D341Med (cell line): ENCODE results near the gene SLC35F4.
A peak's percentile ranks its signal among the peaks of the same experiment; 100 is the strongest.
"Not testable (repeated sequence)": the region's sequence is repeated elsewhere in the genome, so short reads cannot be mapped to it uniquely, and the experiment has no call there.

Source experiments
- DNase-seq: peaks from one replicate; pipeline ENCODE4 v3.0.0; 2012; ENCODE audit warnings: low spot score

The SLC35F4 gene

DNA sequence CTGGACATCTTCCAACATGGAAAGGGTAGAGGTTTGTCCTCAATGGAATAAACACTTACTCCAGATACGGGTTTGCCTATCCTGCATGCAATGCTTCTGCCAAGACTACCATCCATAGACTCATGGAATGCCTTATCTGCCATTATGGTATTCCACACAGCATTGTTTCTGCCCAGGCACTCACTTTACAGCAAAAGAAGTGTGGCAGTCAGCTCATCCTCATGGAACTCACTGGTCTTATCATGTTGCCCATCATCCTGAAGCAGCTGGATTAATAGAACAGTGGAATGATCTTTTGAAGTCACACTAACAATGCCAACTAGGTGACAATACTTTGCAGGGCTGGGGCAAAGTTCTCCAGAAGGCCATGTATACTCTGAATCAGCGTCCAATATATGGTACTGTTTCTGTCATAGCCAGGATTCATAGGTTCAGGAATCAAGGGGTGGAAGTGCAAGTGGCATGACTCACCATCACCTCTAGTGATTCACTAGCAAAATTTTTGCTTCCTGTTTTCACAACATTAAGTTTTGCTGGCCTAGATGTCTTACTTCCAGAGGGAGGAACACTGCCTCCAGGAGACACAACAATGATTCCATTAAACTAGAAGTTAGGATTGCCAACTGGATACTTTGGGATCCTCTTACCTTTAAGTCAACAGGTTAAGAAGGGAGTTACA is 140.4 kb downstream of the SLC35F4 start:
- no peak for DNase-seq

- not testable (repeated sequence) for DNase-seq
Observed at GRCh38 chr14:57722141-57722540, 143.8 kb downstream of the SLC35F4 start.

GRCh38 chr14:57714487-57714931 is 151.4 kb downstream of the SLC35F4 start:
- no peak for DNase-seq

GRCh38 chr14:57712698-57713097 is 153.2 kb downstream of the SLC35F4 start:
- DNase-seq, result no peak

- no peak for DNase-seq
Observed at GRCh38 chr14:57712102-57712501, 153.8 kb downstream of the SLC35F4 start.

- no peak for DNase-seq
Observed at GRCh38 chr14:57709909-57710308, 156.0 kb downstream of the SLC35F4 start.

DNA sequence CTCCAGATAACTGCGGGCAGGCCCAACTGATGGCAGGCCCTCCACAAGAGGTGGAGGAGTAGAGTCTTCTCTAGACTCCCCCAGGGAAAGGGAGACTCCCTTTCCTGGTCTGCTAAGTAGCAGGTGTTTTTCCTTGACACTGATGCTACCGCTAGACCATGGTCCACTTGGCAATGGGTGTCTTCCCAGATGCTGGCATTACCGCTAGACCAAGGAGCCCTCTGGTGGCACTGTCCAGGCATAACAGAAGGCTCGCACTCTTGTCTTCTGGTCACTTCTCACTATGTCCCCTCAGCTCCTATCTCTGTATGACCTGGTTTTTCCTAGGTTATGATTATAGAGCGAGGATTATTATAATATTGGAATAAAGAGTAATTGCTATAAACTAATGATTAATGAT is 156.8 kb downstream of the SLC35F4 start:
- DNase-seq, result not testable (repeated sequence)

GRCh38 chr14:57707219-57707618 is 158.7 kb downstream of the SLC35F4 start:
- no peak for DNase-seq

GRCh38 chr14:57704763-57705162 is 161.1 kb downstream of the SLC35F4 start:
- DNase-seq, result no peak

DNA sequence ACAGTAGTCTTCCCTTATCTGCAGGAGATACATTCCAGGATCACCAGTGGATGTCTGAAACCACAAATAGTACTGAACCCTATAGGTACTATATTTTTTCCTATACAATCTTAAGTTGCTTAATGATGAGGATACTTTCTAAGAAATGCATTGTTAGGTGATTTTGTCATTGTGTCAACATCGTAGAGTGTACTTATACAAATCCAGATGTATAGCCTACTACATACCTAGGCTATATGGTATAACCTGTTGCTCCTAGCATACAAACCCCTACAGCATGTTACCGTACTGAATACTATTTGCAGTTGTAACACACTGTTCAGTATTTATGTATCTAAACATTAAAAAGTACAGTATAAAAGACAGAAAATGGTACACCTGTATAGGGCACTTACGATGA is 165.9 kb downstream of the SLC35F4 start:
- no peak for DNase-seq

GRCh38 chr14:57692671-57693070 is 173.2 kb downstream of the SLC35F4 start:
- DNase-seq, result peak; percentile 43

GRCh38 chr14:57687416-57687815 is 178.5 kb downstream of the SLC35F4 start:
- no peak for DNase-seq

DNA sequence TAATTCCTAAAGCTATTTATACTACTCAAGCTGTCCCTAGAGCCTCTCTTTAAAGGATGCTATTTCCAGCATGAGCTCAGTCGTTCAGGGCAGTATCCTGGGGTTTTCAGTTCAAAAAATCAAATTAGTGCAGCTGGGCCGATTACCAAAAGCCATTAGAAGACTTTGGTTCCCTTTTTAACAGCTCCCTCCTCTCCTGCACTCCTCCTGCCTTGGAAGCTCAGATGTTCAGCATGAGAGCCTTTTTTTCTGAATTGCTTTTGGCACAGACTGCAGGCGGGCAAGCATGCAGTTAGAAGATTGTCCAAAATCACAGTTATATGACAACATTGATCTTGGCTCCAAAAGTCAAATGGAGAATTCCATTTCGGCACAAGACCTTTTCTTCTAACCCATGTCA is 179.6 kb downstream of the SLC35F4 start:
- no peak for DNase-seq

DNA sequence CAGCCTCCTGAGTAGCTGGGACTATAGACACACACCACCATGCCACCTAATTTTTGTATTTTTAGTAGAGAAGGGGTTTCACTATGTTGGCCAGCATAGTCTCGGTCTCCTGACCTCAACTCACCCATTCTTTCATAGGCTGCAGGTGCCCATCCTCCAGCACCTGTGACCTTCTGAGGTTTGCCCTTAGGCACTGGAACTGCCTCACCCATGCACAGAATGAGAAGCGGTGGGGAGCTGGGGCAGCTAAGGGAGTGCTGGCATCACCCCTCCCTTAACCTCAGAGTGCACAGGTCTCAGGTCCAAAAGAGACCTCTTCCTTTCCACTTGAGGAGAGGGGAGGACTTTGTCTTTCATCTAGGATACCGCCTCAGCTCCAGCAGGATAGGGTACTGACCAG is 194.9 kb downstream of the SLC35F4 start:
- DNase-seq, result no peak

- no peak for DNase-seq
Observed at GRCh38 chr14:57660208-57660607, 205.7 kb downstream of the SLC35F4 start.

DNA sequence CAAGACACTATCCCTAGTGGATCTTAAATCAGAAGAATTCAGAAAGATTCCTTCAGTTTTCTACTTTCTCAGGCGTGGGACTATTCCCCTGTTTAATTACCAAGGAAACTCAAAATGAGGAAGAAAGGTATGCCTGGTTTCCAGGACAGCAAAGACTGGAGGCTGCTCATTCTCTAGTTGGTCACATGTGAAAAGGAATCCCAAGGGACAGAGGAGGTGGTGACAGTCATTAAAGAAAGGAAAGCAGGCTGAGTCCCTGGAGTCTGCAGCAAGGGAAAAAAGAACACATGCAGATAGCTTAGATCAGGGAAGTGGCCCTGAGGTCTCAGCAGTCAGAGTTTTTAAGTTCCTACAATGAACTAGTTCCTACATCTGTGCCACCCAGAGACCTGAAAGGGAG is 206.8 kb downstream of the SLC35F4 start:
- no peak for DNase-seq

DNA sequence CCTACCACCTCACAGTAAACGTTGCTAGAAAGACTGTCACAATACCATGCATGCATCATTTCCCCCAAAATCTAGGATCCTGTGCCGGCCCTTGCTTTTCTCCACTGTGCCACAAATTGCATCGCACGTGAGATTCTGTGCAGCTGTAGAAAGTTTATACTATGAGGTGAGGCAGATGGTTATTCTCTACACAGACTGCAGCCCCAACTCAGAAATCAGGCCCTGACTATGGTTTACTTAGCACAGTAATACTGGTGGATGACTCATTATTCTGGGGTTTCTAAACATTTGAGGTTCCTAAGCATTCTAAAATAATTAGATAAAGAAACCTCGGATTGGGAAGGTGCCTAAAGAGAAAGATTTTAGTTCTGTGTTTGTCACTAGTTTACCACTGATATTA is 208.4 kb downstream of the SLC35F4 start:
- DNase-seq, result no peak

- DNase-seq, result no peak
Observed at GRCh38 chr14:57656853-57657252, 209.0 kb downstream of the SLC35F4 start.

DNA sequence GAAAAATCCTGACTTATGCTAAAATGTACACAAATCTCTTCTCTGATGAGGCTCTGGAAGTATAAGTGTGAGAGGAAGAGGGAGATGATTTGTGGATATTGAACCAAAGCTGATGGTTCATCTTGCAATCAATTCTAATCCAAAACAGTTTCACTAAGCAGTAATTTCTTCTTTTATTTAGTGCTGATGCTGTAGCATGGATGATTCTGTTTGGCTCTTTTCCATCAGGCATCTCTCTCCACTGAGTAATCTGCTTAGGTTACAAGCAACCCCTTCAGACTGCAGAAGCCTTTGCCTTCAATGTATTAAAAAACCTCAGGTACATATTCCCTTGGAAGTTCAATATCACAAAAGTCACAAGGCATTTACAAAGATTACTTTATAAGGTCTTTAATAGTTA is 213.1 kb downstream of the SLC35F4 start:
- DNase-seq, result no peak

DNA sequence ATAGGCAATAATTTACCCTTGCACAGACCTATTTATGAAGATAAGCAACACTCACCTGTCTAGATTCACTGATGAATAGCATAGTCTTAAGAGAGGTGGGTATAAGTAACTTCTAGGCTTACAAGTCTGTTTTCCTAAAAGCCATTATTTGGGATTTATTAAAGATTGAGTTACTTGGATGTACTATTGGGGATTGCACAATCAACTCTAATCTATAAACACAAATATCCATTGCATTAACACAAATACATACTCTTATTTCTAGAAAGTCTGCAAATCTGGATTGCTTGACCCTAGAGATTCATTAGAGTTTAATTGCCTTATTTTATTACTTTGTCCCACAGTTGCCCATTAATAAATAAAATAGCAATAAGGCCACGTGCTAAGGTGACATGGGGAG is 224.1 kb downstream of the SLC35F4 start:
- DNase-seq, result no peak

- no peak for DNase-seq
Observed at GRCh38 chr14:57640036-57640435, 225.9 kb downstream of the SLC35F4 start.

GRCh38 chr14:57637901-57638300 is 228.0 kb downstream of the SLC35F4 start:
- no peak for DNase-seq

DNA sequence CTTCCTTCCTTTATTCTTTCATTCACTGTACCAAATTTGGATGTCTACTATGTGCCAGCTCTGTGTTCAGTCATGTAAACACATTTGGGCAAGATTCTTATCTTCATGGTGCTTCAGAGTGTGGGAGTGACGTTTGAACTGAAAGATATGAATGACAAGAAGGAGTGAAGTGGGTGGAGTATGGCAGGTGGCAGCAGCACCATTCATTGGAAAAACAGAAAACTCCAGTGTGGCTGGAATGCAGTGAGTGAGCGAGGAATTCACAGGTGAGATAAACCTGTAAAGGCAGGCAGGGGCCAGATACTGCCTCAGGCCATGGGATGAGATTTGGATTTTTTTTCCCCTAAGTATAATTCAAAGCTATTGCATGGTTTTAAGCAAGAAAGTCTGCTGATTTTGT is 231.6 kb downstream of the SLC35F4 start:
- DNase-seq, result no peak

DNA sequence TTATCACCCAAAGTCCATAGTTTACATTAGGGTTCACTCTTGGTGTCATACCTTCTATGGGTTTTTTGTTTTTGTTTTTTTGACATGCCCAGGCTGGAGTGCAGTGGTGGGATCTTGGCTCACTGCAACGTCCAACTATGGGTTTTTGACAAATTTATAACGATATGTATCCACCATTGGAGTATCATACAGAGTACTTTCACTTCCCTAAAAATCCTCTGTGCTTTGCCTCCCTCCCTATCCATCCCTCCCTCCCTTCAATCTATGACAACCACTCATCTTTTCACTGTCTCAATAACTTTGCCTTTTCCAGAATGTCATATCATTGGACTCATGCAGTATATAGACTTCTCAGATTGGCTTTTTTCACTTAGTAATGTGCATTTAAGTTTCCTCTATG is 233.2 kb downstream of the SLC35F4 start:
- no peak for DNase-seq
